ENCODE measurements around the gene MXI1.

Gene MXI1

GRCh38 chr10:110310741-110311140, 103.3 kb downstream of the MXI1 start:
- H3K27me3 Mint-ChIP-seq (ENCODE audit: low read depth) = no peaks in the 10 kb centered on the region
- H3K9me3 Mint-ChIP-seq = no peaks in the 10 kb centered on the region
- no peak for TF ChIP-seq CTCF (IDR thresholded peaks at IDR 0.05; ENCODE audit: unreplicated experiment in 3 of 3)
- no peaks in the 10 kb centered on the region for H3K36me3 Mint-ChIP-seq (ENCODE audit: low read depth)
- no peak overlapping the region for H3K4me3 Mint-ChIP-seq
- H3K4me1 Mint-ChIP-seq = peaks cover 6% of the 10 kb centered on the region
- no peak overlapping the region for H3K27ac Mint-ChIP-seq

- H3K4me1 Mint-ChIP-seq = no peaks in the 10 kb centered on the region
- H3K36me3 Mint-ChIP-seq (ENCODE audit: low read depth) = no peaks in the 10 kb centered on the region
- peak; percentile 76 to 77 (median 77) for TF ChIP-seq CTCF (IDR thresholded peaks at IDR 0.05; ENCODE audit: unreplicated experiment in 3 of 3)
- H3K27me3 Mint-ChIP-seq (ENCODE audit: low read depth) = no peaks in the 10 kb centered on the region
- no peaks in the 10 kb centered on the region for H3K9me3 Mint-ChIP-seq
- no peak overlapping the region for H3K4me3 Mint-ChIP-seq
- no peak overlapping the region for H3K27ac Mint-ChIP-seq
These were observed 104.0 kb downstream of the MXI1 start for GRCh38 chr10:110311357-110311949.

DNA sequence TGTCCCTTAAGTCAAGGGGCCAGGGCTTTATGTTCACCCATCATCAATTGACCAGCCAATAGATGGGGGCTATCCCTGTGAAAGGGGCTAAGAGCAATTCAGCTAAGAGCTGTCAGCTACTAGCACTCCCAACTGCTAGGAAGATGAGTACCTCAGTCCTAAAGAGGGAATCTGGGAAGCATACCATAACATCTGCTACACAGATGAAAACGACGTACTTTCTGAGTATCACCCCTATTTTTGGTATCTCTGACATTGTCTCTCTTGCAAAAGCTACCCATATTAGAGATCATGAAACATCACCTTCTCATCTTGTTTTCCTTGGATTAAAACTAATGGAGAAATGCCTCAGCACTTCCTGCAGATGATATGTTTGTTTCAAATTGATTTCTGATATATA, 104.8 kb downstream of the MXI1 start:
- no peak overlapping the region for H3K4me3 Mint-ChIP-seq
- no peaks in the 10 kb centered on the region for H3K36me3 Mint-ChIP-seq (ENCODE audit: low read depth)
- no peak for TF ChIP-seq CTCF (IDR thresholded peaks at IDR 0.05; ENCODE audit: unreplicated experiment in 3 of 3)
- no peak overlapping the region for H3K27ac Mint-ChIP-seq
- no peaks in the 10 kb centered on the region for H3K4me1 Mint-ChIP-seq
- no peaks in the 10 kb centered on the region for H3K27me3 Mint-ChIP-seq (ENCODE audit: low read depth)
- H3K9me3 Mint-ChIP-seq = no peaks in the 10 kb centered on the region

GRCh38 chr10:110313674-110314073, 106.3 kb downstream of the MXI1 start:
- Mint-ChIP-seq H3K27me3 (ENCODE audit: low read depth) (peaks cover 4% of the 10 kb centered on the region), H3K9me3 (no peaks in the 10 kb centered on the region), H3K4me1 (no peaks in the 10 kb centered on the region), H3K36me3 (ENCODE audit: low read depth) (no peaks in the 10 kb centered on the region), H3K4me3 (no peak overlapping the region), H3K27ac (no peak overlapping the region)
- no peak for TF ChIP-seq CTCF (IDR thresholded peaks at IDR 0.05; ENCODE audit: unreplicated experiment in 3 of 3)

- Mint-ChIP-seq H3K4me1 (peaks cover 6% of the 10 kb centered on the region), H3K27ac (no peak overlapping the region), H3K27me3 (ENCODE audit: low read depth) (peaks cover 9% of the 10 kb centered on the region), H3K9me3 (peaks cover 19% of the 10 kb centered on the region), H3K4me3 (no peak overlapping the region), H3K36me3 (ENCODE audit: low read depth) (peaks cover 4% of the 10 kb centered on the region)
- TF ChIP-seq CTCF (IDR thresholded peaks at IDR 0.05; ENCODE audit: unreplicated experiment in 3 of 3) = no peak
These were observed 110.8 kb downstream of the MXI1 start for GRCh38 chr10:110317866-110318850.
